ENCODE measurements around the gene SAMM50. TPM values are rescaled to one million over a fixed set of nuclear protein-coding genes. Genes with fewer than 3 reads are reported as not detected.

Gene SAMM50
- total RNA-seq, 1 donor from 2014 or later = 54.0 TPM

- Mint-ChIP-seq H3K27me3 (ENCODE audit: low read depth) (no peaks in the 10 kb centered on the region), H3K4me1 (no peaks in the 10 kb centered on the region), H3K36me3 (ENCODE audit: low read depth) (peaks cover 2% of the 10 kb centered on the region), H3K9me3 (no peaks in the 10 kb centered on the region), H3K27ac (ENCODE audit: unreplicated experiment) (no peak overlapping the region), H3K4me3 (no peak overlapping the region)
- TF ChIP-seq, protein P1, sequence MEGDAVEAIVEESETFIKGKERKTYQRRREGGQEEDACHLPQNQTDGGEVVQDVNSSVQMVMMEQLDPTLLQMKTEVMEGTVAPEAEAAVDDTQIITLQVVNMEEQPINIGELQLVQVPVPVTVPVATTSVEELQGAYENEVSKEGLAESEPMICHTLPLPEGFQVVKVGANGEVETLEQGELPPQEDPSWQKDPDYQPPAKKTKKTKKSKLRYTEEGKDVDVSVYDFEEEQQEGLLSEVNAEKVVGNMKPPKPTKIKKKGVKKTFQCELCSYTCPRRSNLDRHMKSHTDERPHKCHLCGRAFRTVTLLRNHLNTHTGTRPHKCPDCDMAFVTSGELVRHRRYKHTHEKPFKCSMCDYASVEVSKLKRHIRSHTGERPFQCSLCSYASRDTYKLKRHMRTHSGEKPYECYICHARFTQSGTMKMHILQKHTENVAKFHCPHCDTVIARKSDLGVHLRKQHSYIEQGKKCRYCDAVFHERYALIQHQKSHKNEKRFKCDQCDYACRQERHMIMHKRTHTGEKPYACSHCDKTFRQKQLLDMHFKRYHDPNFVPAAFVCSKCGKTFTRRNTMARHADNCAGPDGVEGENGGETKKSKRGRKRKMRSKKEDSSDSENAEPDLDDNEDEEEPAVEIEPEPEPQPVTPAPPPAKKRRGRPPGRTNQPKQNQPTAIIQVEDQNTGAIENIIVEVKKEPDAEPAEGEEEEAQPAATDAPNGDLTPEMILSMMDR (conservative IDR thresholded peaks at IDR 0.05) = no peak
- DNase-seq (ENCODE audit: low read depth, low spot score) = no peak
Measured at GRCh38 chr22:44037519-44038375, 82.5 kb downstream of the SAMM50 start.

- no peak for DNase-seq (ENCODE audit: low read depth, low spot score)
- Mint-ChIP-seq H3K9me3 (peaks cover 3% of the 10 kb centered on the region), H3K36me3 (ENCODE audit: low read depth) (peaks cover 2% of the 10 kb centered on the region), H3K27me3 (ENCODE audit: low read depth) (no peaks in the 10 kb centered on the region), H3K27ac (ENCODE audit: unreplicated experiment) (no peak overlapping the region), H3K4me1 (no peaks in the 10 kb centered on the region), H3K4me3 (no peak overlapping the region)
- TF ChIP-seq, protein P1 (conservative IDR thresholded peaks at IDR 0.05) = no peak
Measured at GRCh38 chr22:44039566-44040171, 84.4 kb downstream of the SAMM50 start.

GRCh38 chr22:44042249-44043218 lies 87.3 kb downstream of the SAMM50 start:
- H3K27ac Mint-ChIP-seq (ENCODE audit: unreplicated experiment) = no peak overlapping the region
- DNase-seq (ENCODE audit: low read depth, low spot score) = no peak

DNA sequence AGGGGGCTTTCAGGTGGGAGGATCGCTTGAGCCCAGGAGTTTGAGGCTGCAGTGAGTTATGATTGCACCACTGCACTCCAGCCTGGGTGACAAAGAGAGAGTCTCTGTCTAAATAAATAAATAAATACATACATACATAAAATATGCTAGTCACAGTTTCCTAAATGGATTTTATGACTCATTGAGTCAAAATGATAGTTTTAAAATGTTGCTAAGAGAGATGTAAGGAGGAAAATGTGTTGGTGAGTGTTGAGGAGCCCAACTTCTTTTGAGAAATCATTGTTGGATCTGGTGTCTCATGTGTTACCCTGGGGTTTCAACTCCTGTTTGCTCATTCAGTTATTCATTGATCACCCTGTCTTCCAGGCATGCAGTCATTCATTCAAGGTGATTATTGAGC lies 89.9 kb downstream of the SAMM50 start:
- TF ChIP-seq, protein P1 (conservative IDR thresholded peaks at IDR 0.05) = no peak
- peaks cover 3% of the 10 kb centered on the region for H3K9me3 Mint-ChIP-seq
- no peak overlapping the region for H3K27ac Mint-ChIP-seq (ENCODE audit: unreplicated experiment)
- H3K4me1 Mint-ChIP-seq = peaks cover 19% of the 10 kb centered on the region
- H3K36me3 Mint-ChIP-seq (ENCODE audit: low read depth) = peaks cover 2% of the 10 kb centered on the region
- no peaks in the 10 kb centered on the region for H3K27me3 Mint-ChIP-seq (ENCODE audit: low read depth)
- no peak overlapping the region for H3K4me3 Mint-ChIP-seq
- no peak for DNase-seq (ENCODE audit: low read depth, low spot score)

More at GRCh38 chr22:44042249-44043218, 87.3 kb downstream of the SAMM50 start:
- Mint-ChIP-seq H3K4me1 (no peaks in the 10 kb centered on the region), H3K27me3 (ENCODE audit: low read depth) (no peaks in the 10 kb centered on the region), H3K36me3 (ENCODE audit: low read depth) (peaks cover 2% of the 10 kb centered on the region), H3K9me3 (peaks cover 3% of the 10 kb centered on the region), H3K4me3 (no peak overlapping the region)
- TF ChIP-seq, protein P1 (conservative IDR thresholded peaks at IDR 0.05) = no peak

Other genes with a start within 250 kb of the SAMM50 start
- gene EFCAB6, start 143.1 kb upstream of the SAMM50 start, total RNA-seq = 1.5 and 2.3 TPM in 2 replicates
- gene SULT4A1, start 92.9 kb upstream of the SAMM50 start, total RNA-seq = 6.3 and 7.3 TPM in 2 replicates
- not detected in 2 replicates for gene PNPLA5, start 63.4 kb upstream of the SAMM50 start, total RNA-seq
- 28.3 and 31.2 TPM in 2 replicates for gene PNPLA3, start 31.6 kb upstream of the SAMM50 start, total RNA-seq
- gene PARVB, start 68.9 kb downstream of the SAMM50 start, total RNA-seq = 19.6 and 21.8 TPM in 2 replicates
- gene PARVG, start 225.5 kb downstream of the SAMM50 start, total RNA-seq = 0.14 and 0.23 TPM in 2 replicates

Data from neural crest cell (in vitro differentiated cells).